NAMALWA (cell line): Measurements from ENCODE around the gene HOXD9.

Experiments
- DNase-seq: peaks from one replicate; pipeline ENCODE4 v3.0.0-alpha.2; 2015; ENCODE audit warnings: low spot score

HOXD9 gene

DNA sequence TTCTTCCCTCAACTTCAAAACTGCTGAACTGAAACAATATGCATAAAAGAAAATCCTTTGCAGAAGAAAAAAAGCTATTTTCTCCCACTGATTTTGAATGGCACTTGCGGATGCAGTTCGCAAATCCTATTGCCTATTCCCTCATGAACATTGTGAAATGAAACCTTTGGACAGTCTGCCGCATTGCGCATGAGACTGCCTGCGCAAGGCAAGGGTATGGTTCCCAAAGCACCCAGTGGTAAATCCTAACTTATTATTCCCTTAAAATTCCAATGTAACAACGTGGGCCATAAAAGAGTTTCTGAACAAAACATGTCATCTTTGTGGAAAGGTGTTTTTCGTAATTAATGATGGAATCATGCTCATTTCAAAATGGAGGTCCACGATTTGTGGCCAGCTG is 15.4 kb downstream of the HOXD9 start:
- DNase-seq = no peak

- no peak for DNase-seq
These were observed 16.0 kb downstream of the HOXD9 start for GRCh38 chr2:176138526-176138922.

- DNase-seq = no peak
These were observed 16.6 kb downstream of the HOXD9 start for GRCh38 chr2:176138923-176139660.

DNA sequence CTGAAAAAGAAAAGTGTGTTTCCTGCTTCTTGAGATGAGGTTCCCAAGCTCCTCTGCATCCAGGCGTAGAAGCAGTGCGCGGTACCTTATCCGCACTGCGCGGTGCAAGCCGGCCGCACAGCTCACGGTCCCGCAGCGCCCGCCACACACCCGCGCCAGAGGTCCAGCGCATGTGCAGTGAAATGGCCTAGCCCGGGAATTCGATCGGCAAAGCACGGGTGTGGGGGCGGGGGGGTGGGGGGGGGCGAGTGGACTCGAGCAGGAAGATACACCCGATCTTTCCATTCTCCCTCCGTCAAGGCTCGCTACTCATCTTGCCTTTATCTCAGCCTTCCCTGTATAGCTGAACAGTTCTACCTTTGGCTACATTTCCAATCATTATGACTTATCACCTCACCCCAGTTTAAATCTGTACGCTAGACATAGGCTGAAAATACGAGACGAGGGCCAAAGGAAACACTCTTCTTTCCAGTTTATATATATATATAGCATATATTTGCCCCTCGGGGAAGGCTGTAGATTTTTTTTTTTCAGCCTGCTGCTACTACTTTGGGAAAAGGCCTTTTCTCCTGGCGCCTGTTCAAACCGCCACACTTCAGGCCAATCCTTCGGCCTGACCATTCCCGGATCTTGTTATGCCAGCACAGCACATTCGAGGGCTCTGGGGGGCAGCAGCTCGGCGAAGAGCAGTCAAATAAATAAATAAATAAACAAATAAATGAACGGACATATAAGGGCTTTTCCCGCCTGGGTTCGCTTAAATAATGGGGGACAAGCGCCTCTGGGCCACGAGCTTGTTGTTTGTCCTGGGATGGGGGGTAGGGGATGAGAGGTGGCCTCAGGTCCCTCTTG is 17.4 kb downstream of the HOXD9 start:
- DNase-seq = no peak

DNA sequence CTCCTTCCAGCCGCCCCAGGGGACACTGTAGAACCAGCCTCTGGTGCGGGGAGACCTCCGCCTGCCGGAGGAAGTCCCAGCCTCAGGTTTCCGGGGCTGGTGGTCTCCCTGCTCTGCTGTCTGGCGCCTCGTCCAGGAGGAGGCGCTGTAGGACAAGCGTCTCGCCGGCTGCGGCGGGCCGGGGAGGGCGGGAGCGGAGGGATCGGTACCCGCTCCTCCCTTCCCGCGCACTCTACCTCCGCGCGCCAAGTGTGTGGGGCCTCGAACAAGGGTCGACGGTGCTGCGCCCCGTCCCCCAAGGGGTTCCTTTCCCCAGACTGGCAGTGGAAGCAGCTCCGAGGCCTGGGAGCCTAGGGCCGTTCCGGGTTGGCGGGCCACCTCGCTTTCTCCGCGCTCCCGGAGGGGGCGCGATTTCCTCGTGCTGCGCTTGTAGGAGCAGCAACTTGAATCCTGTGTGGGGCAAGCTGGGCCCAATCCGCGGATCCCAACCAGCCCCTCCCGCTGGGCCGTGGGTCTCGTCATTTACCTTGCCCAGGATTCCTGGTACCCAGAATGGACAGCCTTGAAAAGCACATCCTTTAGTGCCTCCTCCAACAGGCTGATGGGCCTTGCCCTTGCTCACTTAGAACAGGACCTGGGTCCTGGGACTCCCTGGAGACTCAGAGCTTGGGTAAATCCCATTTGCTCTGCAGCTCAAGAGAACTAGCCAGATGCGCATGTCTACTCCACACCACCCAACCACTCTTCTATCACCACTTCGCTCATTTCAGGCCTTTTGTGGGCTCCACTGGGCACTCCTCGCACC is 18.2 kb downstream of the HOXD9 start:
- DNase-seq = peak; percentile 84

DNA sequence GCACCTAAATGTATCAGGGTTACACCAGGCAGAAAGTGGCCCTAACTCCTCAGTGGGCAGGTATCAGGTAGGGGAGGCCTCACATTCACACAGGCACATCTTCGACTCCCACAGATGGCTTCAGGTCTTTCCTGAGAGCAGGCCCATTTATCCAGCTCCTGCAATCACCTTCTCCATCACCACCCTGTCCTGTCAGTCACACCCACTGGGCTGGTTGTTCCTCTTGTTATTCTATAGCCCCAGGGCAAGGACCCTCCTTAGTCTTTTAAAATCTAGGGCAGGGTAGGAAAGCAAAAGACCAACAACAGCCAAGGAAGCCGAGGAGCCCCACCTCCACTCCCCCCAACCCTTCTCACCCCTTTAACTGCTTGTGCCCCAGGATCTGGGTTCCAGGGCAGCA is 19.8 kb downstream of the HOXD9 start:
- DNase-seq = no peak

DNA sequence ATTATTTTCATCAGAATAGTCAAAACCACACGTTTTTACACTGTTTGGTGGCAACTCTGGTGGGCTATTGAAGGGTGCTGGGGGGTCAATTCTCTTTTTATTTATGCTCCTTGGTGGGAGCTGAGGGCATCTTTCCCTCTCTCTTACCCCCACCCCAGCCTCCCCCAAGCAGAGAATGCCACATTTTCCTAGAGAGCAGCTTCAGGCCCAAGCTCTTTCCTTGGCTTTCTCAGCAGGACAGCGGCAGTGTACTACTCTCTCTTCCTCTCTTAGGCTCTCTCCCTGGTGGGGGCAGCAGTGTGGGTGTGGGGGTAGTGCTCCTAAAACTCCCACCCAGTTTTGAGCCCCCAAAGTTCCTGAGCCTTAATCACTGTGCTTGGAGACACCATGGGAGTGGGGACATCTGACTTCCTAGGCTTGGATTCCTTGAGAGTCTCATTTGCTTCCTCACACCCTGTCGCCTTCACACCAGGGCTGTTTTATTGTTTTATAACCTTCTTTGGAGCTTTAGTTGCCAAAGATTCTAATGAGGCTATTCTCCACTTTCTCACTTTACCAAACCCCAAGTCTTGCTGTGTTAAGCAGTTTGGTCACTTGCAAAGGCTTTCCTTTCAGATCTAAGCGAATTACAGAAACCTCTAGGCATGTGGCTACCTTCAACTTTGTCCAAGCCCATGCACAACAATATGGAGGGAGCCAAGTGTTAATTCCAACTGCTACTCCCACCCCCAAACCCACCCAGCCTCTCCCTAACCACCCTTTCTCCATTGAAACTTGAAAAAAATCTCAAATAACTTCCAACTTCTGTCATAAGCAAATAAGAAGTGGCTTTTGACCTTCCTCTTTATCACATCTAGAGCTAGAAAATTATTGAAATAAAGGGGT is 22.8 kb downstream of the HOXD9 start:
- no peak for DNase-seq

DNA sequence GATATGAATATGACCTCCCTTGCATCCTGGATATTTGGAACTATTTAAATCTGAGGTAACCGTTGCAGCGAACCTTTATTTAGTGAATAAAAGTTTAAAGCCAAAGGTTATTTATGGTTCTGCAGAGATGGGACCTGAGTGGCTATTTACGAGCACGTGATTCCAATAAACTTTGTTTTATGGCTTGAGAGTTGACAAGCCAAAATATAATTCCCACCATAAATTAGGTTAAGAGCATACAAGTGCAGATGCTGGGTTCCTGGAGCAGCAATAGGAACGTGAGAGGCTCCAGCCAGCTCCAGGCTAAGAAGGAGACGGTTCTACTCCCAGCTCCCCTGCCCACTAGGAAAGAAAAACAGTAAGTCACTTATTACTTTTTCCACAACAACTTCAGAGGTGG is 23.6 kb downstream of the HOXD9 start:
- no peak for DNase-seq

- no peak for DNase-seq
These were observed 24.1 kb downstream of the HOXD9 start for GRCh38 chr2:176146645-176147044.

DNA sequence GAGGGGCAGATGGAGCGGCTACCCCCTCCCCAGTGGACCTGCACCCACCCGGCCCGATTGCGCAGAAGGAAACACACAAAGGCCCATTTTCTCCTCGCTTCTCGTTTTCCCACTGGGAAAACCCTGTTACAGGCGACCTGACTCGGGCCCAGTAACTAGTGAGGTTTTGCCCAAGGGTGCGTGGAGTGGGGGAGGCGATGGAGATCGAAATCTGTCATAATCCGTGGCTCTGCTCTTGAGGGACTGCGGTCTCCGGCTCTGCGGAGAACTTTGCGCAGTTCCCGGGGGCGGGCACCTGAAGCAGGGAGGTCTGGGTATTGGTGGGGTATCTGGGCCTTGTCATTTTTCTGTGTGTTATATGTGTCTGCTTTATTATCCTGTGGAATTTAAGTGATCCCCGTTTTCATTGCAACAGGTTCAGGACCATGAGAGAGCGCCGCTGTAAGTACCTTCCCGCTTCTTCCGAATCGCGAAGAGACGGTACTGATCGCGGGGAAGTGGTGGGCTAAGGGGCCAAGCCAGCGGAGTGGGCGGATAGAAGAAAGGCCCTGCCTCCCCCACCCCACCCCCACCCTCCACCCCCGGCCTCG is 24.8 kb downstream of the HOXD9 start:
- no peak for DNase-seq

- no peak for DNase-seq
These were observed 25.4 kb downstream of the HOXD9 start for GRCh38 chr2:176147800-176148496.

GRCh38 chr2:176148751-176149421 is 26.4 kb downstream of the HOXD9 start:
- no peak for DNase-seq

- DNase-seq = no peak
These were observed 27.0 kb downstream of the HOXD9 start for GRCh38 chr2:176149481-176149938.

- no peak for DNase-seq
These were observed 27.5 kb downstream of the HOXD9 start for GRCh38 chr2:176149939-176150583.

GRCh38 chr2:176150584-176151441 is 28.3 kb downstream of the HOXD9 start:
- no peak for DNase-seq

GRCh38 chr2:176151442-176152287 is 29.1 kb downstream of the HOXD9 start, which contains the start of gene HOXD4:
HOXD4 (plus strand) TSS chr2:176151550; CDS start chr2:176151634, 84 bp downstream.
- DNase-seq = no peak
